ENCODE data around the gene PLOD3. TPM values are rescaled to one million over a fixed set of nuclear protein-coding genes. Genes with fewer than 3 reads are reported as not detected.

The PLOD3 gene
- total and polyA plus RNA-seq, 2 donors = 7.1 to 32.0 TPM

DNA sequence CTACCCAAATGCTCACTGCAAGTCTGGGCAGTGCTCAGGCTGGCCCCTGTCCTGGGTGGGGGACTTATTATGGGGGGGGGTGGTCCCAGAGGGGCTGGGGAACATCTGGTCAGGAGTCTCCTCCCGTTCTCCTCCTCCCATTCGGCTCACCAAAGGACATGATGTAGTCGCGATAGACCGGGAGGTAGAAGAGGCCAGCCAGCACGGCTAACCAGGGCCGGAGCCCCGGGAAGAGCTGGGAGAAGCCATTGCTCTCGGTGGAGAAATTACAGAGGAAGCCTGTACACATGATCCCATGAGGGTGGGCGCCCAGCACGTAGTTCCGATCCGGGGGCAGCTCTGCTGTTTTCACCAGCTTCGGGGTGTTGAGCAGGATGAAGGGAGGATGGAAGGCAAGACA is 18.9 kb downstream of the PLOD3 start:
- 77% methylated on average over 14 of the region's 14 CpGs for WGBS
- Histone ChIP-seq H3K27ac (ENCODE audit: low read depth in 1 of 2, low read length in 1 of 2) (no peak overlapping the region), H3K4me1 (ENCODE audit: control insufficient read depth in 2 of 2, insufficient read depth in 2 of 2, low read length in 2 of 2) (no peaks in the 10 kb centered on the region), H3K36me3 (ENCODE audit: control insufficient read depth in 2 of 2, insufficient read depth in 2 of 2, low read length in 1 of 2) (no peaks in the 10 kb centered on the region), H3K4me3 (ENCODE audit: low read length in 2 of 2) (no peak overlapping the region), H3K9me3 (ENCODE audit: control insufficient read depth in 2 of 2, insufficient read depth in 1 of 2, low read length in 1 of 2) (no peaks in the 10 kb centered on the region), H3K27me3 (ENCODE audit: control insufficient read depth in 2 of 2, insufficient read depth in 1 of 2, low read length in 1 of 2) (peaks cover 32 to 68% of the 10 kb centered on the region in 2 donors)
- DNase-seq (ENCODE audit: low read depth in 6 of 9, low spot score in 9 of 9) = no peak

DNA sequence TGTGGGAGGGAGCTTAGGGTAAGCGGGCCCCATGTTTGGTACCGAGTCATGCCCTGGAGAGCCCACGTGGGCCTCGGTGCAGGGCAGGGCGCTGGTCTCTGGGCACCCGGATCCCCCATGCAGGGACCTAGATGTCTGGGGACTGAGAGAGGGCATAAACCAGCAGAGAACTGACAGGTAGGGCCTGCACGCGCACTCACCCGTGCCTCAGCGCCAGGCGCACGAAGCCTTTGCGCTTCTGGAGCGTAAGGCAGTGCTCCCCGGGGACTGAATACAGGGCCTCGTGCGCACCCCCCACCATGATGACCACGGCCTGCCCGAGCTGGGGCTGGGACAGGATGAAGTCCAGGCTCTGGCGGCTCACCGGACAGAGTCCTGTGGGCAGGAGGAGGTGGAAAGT is 19.4 kb downstream of the PLOD3 start:
- no peak overlapping the region for H3K27ac ChIP-seq (ENCODE audit: low read depth in 1 of 2, low read length in 1 of 2)
- no peaks in the 10 kb centered on the region for H3K36me3 ChIP-seq (ENCODE audit: control insufficient read depth in 2 of 2, insufficient read depth in 2 of 2, low read length in 1 of 2)
- DNase-seq (ENCODE audit: low read depth in 6 of 9, low spot score in 9 of 9) = no peak
- 74% methylated on average over 21 of the region's 21 CpGs for WGBS
- H3K4me1 ChIP-seq (ENCODE audit: control insufficient read depth in 2 of 2, insufficient read depth in 2 of 2, low read length in 2 of 2) = no peaks in the 10 kb centered on the region
- H3K4me3 ChIP-seq (ENCODE audit: low read length in 2 of 2) = no peak overlapping the region
- H3K27me3 ChIP-seq (ENCODE audit: control insufficient read depth in 2 of 2, insufficient read depth in 1 of 2, low read length in 1 of 2) = peaks cover 27 to 68% of the 10 kb centered on the region in 2 donors
- H3K9me3 ChIP-seq (ENCODE audit: control insufficient read depth in 2 of 2, insufficient read depth in 1 of 2, low read length in 1 of 2) = no peaks in the 10 kb centered on the region

DNA sequence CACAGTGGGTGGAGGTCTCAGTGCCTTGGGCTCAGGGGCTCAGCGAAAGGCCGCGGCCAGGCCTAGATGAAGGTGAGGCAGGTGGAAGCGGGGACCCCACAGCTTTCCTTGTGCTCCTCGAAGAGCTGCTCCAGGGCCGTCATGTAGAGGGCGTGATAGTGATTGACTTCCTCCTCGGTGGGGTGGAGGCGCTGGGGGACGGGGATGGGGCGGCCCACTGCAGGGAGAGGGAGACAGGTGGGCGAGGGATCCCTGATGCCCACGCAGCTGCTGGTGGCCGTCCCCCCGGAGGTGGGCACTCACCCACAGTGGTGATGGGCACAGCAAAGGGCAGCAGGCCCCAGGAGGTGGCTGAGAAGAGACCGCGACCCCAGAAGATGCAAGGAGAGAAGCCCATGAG is 21.5 kb downstream of the PLOD3 start:
- no peak for DNase-seq (ENCODE audit: low read depth in 6 of 9, low spot score in 9 of 9)
- Histone ChIP-seq H3K4me3 (ENCODE audit: low read length in 2 of 2) (no peak overlapping the region), H3K36me3 (ENCODE audit: control insufficient read depth in 2 of 2, insufficient read depth in 2 of 2, low read length in 1 of 2) (no peaks in the 10 kb centered on the region), H3K9me3 (ENCODE audit: control insufficient read depth in 2 of 2, insufficient read depth in 1 of 2, low read length in 1 of 2) (no peaks in the 10 kb centered on the region), H3K27ac (ENCODE audit: low read depth in 1 of 2, low read length in 1 of 2) (no peak overlapping the region), H3K4me1 (ENCODE audit: control insufficient read depth in 2 of 2, insufficient read depth in 2 of 2, low read length in 2 of 2) (no peaks in the 10 kb centered on the region), H3K27me3 (ENCODE audit: control insufficient read depth in 2 of 2, insufficient read depth in 1 of 2, low read length in 1 of 2) (peaks cover 8 to 53% of the 10 kb centered on the region in 2 donors)
- 88% methylated on average over 17 of the region's 17 CpGs for WGBS

DNA sequence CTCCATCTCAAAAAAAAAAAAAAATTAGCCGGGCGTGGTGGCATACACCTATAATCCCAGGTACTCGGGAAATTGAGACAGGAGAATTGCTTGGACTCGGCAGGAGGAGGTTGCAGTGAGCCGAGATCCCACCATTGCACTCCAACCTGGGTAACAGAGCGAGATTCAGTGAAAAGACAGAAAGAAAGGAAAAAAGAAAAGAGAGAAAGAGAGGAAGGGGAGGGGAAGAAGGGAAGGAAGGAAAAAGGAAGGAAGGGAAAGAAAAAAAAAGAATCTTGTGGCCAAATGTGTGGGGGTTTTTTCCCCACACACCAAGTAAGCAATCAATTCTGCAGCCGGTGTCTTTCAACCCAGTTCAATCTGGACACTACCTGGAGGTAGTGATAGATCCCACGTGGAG is 28.3 kb downstream of the PLOD3 start:
- WGBS = 90% methylated on average over 8 of the region's 8 CpGs
- Histone ChIP-seq H3K4me1 (ENCODE audit: control insufficient read depth in 2 of 2, insufficient read depth in 2 of 2, low read length in 2 of 2) (no peaks in the 10 kb centered on the region), H3K36me3 (ENCODE audit: control insufficient read depth in 2 of 2, insufficient read depth in 2 of 2, low read length in 1 of 2) (no peaks in the 10 kb centered on the region), H3K27ac (ENCODE audit: low read depth in 1 of 2, low read length in 1 of 2) (no peak overlapping the region), H3K4me3 (ENCODE audit: low read length in 2 of 2) (no peak overlapping the region), H3K27me3 (ENCODE audit: control insufficient read depth in 2 of 2, insufficient read depth in 1 of 2, low read length in 1 of 2) (peaks cover 0 to 21% of the 10 kb centered on the region in 2 donors), H3K9me3 (ENCODE audit: control insufficient read depth in 2 of 2, insufficient read depth in 1 of 2, low read length in 1 of 2) (no peaks in the 10 kb centered on the region)
- no peak for DNase-seq (ENCODE audit: low read depth in 6 of 9, low spot score in 9 of 9)

DNA sequence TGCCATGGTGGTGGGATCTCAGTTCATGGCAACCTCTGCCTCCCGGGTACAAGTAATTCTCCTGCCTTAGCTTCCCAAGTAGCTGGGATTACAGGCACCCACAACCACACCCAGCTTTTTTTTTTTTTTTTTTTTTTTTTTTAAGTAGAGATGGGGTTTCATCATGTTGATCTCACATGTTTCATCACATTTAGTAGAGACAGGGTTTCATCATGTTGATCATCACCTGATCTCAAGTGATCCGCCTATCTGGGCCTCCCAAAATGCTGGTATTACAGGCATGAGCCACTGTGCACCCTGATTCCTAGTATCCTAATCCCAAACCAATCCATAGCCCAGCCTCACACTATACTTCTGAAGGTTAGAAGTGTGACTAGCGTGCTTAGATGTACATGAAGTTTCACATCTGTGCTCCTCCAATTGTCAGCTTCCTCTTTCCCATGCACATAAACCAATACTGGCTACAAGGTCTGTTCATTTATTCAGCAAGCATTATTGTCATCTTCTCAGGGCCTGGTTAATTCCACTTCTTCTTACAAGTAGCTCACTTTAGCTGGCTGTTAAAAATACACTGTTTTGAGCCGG is 30.4 kb downstream of the PLOD3 start:
- 90% methylated on average over 4 of the region's 4 CpGs for WGBS

DNA sequence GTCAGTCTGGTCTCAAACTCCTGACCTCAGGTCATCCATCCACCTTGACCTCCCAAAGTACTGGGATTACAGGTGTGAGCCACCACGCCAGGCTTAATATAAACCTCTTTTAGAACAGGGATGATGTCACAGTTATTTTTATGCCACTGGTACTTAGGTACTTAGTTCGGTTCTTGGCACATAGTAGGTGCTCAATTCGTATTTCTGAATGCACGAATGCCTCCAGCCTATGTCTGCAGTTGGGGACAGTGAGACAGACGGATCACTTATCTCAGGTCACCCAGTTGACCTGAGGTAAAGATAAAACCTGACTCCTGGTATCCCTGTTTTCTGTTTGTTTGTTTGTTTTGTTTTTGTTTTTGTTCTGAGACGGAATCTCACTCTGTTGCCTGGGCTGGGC is 31.2 kb downstream of the PLOD3 start:
- H3K27ac ChIP-seq (ENCODE audit: low read depth in 1 of 2, low read length in 1 of 2) = no peak overlapping the region
- H3K36me3 ChIP-seq (ENCODE audit: control insufficient read depth in 2 of 2, insufficient read depth in 2 of 2, low read length in 1 of 2) = no peaks in the 10 kb centered on the region
- peaks cover 14 to 31% of the 10 kb centered on the region in 2 donors for H3K27me3 ChIP-seq (ENCODE audit: control insufficient read depth in 2 of 2, insufficient read depth in 1 of 2, low read length in 1 of 2)
- H3K4me3 ChIP-seq (ENCODE audit: low read length in 2 of 2) = no peak overlapping the region
- DNase-seq (ENCODE audit: low read depth in 6 of 9, low spot score in 9 of 9) = no peak
- no peaks in the 10 kb centered on the region for H3K9me3 ChIP-seq (ENCODE audit: control insufficient read depth in 2 of 2, insufficient read depth in 1 of 2, low read length in 1 of 2)
- no peaks in the 10 kb centered on the region for H3K4me1 ChIP-seq (ENCODE audit: control insufficient read depth in 2 of 2, insufficient read depth in 2 of 2, low read length in 2 of 2)
- WGBS = 86% methylated on average over 6 of the region's 6 CpGs

More for the DNA sequence above, 30.4 kb downstream of the PLOD3 start:
- Histone ChIP-seq H3K27me3 (ENCODE audit: control insufficient read depth in 2 of 2, insufficient read depth in 1 of 2, low read length in 1 of 2) (peaks cover 9 to 24% of the 10 kb centered on the region in 2 donors), H3K4me3 (ENCODE audit: low read length in 2 of 2) (no peak overlapping the region), H3K36me3 (ENCODE audit: control insufficient read depth in 2 of 2, insufficient read depth in 2 of 2, low read length in 1 of 2) (no peaks in the 10 kb centered on the region), H3K4me1 (ENCODE audit: control insufficient read depth in 2 of 2, insufficient read depth in 2 of 2, low read length in 2 of 2) (no peaks in the 10 kb centered on the region), H3K27ac (ENCODE audit: low read depth in 1 of 2, low read length in 1 of 2) (no peak overlapping the region), H3K9me3 (ENCODE audit: control insufficient read depth in 2 of 2, insufficient read depth in 1 of 2, low read length in 1 of 2) (no peaks in the 10 kb centered on the region)
- no peak for DNase-seq (ENCODE audit: low read depth in 6 of 9, low spot score in 9 of 9)

DNA sequence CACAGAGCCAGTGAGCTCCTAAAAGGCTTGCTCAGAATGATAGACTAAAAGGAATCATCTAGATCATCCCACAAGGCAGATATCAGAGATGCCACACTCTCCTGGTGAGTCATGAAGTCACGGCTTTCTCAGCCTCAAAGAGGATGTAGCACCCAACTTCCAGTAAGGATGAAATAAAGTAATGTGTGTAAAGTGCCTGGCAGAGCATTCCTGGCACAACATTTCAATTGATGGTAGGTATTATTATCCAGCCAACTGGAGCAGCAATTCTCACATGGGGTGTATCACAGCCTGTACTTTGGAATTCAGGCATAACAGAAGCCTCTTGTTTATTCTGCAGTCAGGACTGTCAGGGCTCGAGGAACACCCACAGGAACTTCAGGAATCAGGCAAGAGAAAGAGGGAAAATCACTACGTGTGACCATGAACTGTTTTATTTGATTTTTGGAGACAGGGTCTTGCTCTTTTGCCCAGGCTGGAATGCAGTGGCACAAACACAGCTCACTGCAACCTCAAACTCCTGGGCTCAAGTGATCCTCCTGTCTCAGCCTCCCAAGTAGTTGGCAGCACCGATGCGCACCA is 32.0 kb downstream of the PLOD3 start:
- Histone ChIP-seq H3K27me3 (ENCODE audit: control insufficient read depth in 2 of 2, insufficient read depth in 1 of 2, low read length in 1 of 2) (peaks cover 18 to 40% of the 10 kb centered on the region in 2 donors), H3K4me3 (ENCODE audit: low read length in 2 of 2) (no peak overlapping the region), H3K36me3 (ENCODE audit: control insufficient read depth in 2 of 2, insufficient read depth in 2 of 2, low read length in 1 of 2) (no peaks in the 10 kb centered on the region), H3K27ac (ENCODE audit: low read depth in 1 of 2, low read length in 1 of 2) (no peak overlapping the region), H3K9me3 (ENCODE audit: control insufficient read depth in 2 of 2, insufficient read depth in 1 of 2, low read length in 1 of 2) (no peaks in the 10 kb centered on the region), H3K4me1 (ENCODE audit: control insufficient read depth in 2 of 2, insufficient read depth in 2 of 2, low read length in 2 of 2) (no peaks in the 10 kb centered on the region)
- no peak for DNase-seq (ENCODE audit: low read depth in 6 of 9, low spot score in 9 of 9)
- 74% methylated on average over 5 of the region's 5 CpGs for WGBS

DNA sequence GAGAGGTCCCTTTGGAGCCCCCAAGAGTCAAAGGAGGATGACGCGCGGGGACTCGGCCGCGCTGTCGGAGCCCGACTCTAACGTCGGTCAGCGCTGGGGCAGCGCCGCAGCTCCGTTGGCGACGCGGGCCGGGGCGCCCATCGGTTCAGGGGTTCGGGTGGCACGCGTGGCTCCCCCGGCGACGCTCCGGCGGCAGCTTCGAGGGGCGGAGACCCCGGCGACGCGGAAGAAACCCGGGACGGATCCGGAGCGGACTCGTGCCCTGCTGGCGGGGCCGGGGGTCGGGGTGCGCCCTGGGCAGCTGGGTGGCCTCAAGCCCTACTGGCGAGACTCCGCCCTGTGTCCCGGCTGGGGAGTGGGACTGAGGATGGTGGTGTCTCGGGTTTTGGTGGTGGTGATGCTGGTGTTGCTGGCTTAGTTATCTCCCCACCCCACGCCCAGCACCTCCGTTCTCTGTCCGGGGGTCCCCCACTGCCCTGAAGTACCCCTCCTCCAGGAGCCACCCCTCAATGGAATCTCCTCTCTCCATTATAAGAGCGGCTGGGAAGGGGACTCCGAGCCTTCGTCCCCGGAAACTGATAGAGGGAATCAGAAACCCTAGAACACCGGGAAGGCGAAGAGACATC is 37.1 kb downstream of the PLOD3 start, which contains the start of gene NAT16:
Gene NAT16, minus strand, starts transcription at position 164 of the 626 bp plus-strand sequence. CDS start 5,486 bp downstream, outside the sequence.
- peaks cover 60 to 90% of the 10 kb centered on the region in 2 donors for H3K27me3 ChIP-seq (ENCODE audit: control insufficient read depth in 2 of 2, insufficient read depth in 1 of 2, low read length in 1 of 2)
- WGBS = 7% methylated on average over 56 of the region's 56 CpGs
- H3K9me3 ChIP-seq (ENCODE audit: control insufficient read depth in 2 of 2, insufficient read depth in 1 of 2, low read length in 1 of 2) = no peaks in the 10 kb centered on the region
- no peak for DNase-seq (ENCODE audit: low read depth in 6 of 9, low spot score in 9 of 9)
- H3K4me1 ChIP-seq (ENCODE audit: control insufficient read depth in 2 of 2, insufficient read depth in 2 of 2, low read length in 2 of 2) = no peaks in the 10 kb centered on the region
- no peak within 1 kb of the TSS for H3K4me3 ChIP-seq (ENCODE audit: low read length in 2 of 2)
- no peak within 1 kb of the TSS for H3K27ac ChIP-seq (ENCODE audit: low read depth in 1 of 2, low read length in 1 of 2)
- H3K36me3 ChIP-seq (ENCODE audit: control insufficient read depth in 2 of 2, insufficient read depth in 2 of 2, low read length in 1 of 2) = no peaks in the 10 kb centered on the region

DNA sequence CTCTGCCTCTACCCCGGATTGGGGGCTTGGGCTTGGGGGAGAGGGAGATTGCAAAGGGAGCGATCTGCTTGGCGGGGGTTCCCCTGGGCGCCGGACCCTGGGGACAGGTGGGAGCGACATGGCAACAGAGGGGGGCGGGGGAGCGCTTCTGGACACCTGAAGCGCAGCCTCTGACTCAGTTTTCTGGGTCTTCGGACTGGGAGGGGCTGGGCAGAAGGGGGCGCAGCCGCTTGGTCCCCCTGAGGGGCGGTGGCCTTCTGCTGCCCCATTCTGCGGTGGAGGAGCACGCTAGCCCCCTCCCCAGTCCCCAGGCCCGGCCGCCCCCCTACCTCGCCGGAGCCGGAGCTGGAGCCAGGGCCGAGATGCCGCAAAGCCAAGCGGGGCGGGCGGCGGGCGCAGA is 37.7 kb downstream of the PLOD3 start:
- H3K27me3 ChIP-seq (ENCODE audit: control insufficient read depth in 2 of 2, insufficient read depth in 1 of 2, low read length in 1 of 2) = peaks cover 65 to 91% of the 10 kb centered on the region in 2 donors
- WGBS = 4% methylated on average over 27 of the region's 27 CpGs
- no peaks in the 10 kb centered on the region for H3K36me3 ChIP-seq (ENCODE audit: control insufficient read depth in 2 of 2, insufficient read depth in 2 of 2, low read length in 1 of 2)
- no peaks in the 10 kb centered on the region for H3K9me3 ChIP-seq (ENCODE audit: control insufficient read depth in 2 of 2, insufficient read depth in 1 of 2, low read length in 1 of 2)
- no peak for DNase-seq (ENCODE audit: low read depth in 6 of 9, low spot score in 9 of 9)
- H3K4me1 ChIP-seq (ENCODE audit: control insufficient read depth in 2 of 2, insufficient read depth in 2 of 2, low read length in 2 of 2) = no peaks in the 10 kb centered on the region
- H3K4me3 ChIP-seq (ENCODE audit: low read length in 2 of 2) = no peak overlapping the region
- no peak overlapping the region for H3K27ac ChIP-seq (ENCODE audit: low read depth in 1 of 2, low read length in 1 of 2)
